Posterior vena cava (tissue), 2 donors: ENCODE results near the gene MAGOH. TPM values are rescaled to one million over a fixed set of nuclear protein-coding genes. Genes with fewer than 3 reads are reported as not detected.

ENCODE experiments used
- DNase-seq: peaks from one replicate; pipeline ENCODE4 v3.0.0-alpha.2; 2020; ENCODE audit warnings: low spot score
- intact Hi-C, 2 donors: fragments of 100-400 bp; cut with DNase I; formaldehyde crosslinking; loops; one replicate each; pipeline versions ENCODE4 v1.14.1 to v1.14.2; 2022 to 2023
- total RNA-seq, 2 donors: library from RNA; stranded (reverse); fragmentation: NEBNext Ultra II Directional; extraction: Animal tissue kit (Norgen Biotek cat#: 25700); gene quantifications; one replicate each; pipeline ENCODE4 v1.2.1, GENCODE V29; 2021
- donor health status: DM: yes; HTN: yes; CAD: no.
- donor health status: DM: yes; HTN: yes; CAD: no.

The MAGOH gene
- total RNA-seq, 2 donors from 2014 or later = 24.0 to 32.2 TPM

DNA sequence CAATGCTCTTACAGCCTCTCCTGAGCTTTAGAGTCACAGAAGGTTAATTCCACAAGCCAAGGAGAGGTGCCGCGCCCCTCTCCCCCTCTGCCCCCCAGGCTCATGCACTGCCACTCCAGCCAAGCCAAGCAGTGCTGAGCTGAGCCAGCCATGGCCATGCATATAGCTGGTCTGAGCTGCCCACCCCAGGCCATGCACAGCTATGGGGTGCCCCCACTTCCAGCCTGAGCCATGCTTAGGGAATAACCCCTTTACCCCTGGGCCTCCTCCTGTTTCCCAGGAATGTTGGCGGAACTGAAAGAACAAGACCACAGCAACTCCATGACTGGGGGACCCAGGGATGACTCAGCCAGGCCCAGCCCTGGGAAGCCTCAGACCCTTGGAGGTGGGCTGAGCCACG lies 34.0 kb upstream of the MAGOH start:
- intact Hi-C loops = no loop called here
- peak; percentile 50 for DNase-seq

DNA sequence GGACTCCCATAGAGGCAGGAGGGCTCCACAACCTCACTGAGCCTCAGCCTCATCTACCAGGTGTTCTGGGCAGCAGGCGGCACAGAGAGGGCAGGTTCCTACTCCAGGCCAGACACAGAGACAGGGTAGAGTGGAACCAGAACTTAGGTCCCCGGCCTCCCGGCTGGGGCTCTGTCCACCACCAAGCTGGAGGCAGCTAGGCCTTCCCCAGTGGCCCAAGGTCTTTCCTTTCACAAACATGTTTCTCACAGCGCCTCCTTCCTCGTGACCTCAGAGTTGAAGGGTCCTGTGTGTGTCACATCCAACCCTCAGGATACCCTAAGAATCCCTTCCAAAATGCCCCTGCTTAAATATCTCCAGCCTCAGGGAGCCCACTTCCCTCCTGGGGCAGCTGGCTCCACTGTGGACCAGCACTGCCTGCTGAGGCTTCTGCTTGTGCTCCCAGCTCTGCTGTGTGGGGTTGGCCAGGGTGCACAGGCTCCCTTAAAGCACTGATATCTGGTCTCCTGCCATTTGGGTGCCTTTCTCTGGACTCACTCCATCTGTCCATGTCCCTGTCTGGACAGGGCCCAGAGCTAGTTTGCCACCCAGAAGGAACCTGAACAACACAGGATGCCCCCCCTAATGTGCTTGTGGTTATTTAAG lies 33.2 kb upstream of the MAGOH start:
- intact Hi-C loops = no loop called here
- DNase-seq = peak; percentile 29

DNA sequence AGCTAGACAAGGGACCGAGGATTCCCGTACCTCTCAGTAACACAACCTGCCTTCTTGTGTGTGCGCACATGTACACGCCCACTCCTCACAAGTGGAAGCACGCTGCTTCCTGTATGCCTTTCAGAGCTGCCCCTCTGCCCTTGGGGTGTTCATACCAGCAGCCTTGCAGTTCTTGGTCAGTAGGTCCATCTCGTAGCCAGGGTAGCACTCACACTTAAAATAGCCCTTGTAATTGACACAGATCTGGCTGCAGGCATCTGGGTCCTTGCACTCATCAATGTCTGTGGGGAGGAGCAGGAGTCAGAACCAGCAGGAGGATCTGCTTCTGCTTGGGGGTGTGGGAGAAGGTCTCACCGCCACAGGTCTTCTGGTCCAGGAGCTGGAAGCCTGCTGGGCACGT lies 32.6 kb upstream of the MAGOH start:
- peak; percentile 14 for DNase-seq
- intact Hi-C loops = no loop called here

DNA sequence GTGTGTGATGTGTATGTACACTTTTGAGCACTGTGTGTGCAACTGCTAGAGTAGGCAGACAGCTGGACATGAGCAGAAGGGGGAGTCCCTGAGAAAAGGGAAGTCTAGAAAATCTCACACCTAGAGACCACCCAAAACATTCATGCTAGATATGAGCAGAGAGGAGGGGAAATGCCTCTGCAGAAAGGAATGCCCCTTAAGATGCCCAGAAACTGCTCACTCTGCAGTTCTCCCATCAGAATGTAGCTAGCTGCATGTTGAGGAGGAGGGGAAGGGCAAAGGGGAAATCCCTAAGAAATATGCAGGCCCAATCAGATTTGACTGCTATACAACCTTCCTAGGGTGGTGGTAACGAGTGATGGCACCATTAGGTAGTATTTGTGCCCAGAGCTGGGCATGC lies 31.8 kb upstream of the MAGOH start:
- intact Hi-C loops = no loop called here
- no peak for DNase-seq

DNA sequence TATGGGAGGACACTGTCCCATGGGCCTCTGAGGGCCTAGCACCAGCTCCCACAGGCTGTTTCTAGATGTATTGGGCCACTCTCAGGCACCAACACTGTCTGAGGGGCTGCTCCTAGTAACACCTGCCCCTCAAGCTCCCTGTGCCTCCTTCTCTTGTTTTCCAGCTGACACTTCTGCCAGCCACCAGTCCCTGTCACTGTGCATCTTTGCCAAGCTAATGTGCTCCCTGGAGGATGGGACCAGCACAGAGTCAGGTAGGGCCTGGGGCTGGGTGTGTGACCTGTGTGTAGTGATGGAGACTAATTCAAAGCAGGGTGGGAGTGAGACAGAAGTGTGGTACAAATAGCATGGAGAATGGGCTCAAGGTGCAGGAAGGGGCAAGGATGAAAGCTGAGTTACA lies 29.4 kb upstream of the MAGOH start:
- peak; percentile 52 for DNase-seq
- intact Hi-C loops = no loop called here

DNA sequence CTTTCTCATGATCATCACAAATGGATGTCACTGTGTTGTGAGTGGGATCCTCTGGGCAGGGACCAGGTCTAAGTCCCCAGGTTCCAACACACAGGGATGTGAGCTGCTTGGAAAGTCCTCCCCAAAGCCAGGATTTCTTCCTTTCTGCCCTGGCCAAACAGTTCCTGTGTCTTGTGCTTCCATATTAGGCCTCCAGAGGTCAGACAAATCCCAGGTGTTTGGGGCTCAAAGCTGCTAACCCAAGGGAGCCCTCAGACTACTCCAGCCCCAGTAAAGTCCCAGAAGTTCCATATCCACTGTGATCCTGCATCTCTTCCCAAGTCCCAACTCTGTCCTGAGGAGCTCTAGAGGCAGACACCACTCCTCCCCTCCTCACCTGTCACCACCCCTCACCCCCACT lies 27.7 kb upstream of the MAGOH start:
- no peak for DNase-seq
- intact Hi-C loops = no loop called here

DNA sequence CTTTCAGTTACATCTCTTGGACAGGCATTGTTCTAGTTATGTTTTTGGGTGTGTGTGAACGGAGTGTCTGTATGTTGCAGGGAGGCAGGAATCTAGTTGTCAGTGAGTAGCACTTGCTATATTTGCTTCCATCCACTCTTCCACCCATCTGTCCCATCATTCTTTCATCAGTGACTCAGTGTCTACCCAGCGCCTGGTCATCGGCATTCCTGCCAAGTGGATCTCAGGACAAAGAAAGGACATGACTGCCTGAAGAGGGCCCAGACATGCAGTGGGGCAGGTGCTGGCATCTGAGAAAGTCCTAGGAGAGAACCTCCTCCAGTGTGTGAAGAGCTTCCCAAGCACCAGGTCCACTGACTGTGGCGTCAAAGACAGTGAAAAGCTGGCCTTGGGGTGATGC lies 27.3 kb upstream of the MAGOH start:
- intact Hi-C loops = no loop called here
- DNase-seq = no peak

DNA sequence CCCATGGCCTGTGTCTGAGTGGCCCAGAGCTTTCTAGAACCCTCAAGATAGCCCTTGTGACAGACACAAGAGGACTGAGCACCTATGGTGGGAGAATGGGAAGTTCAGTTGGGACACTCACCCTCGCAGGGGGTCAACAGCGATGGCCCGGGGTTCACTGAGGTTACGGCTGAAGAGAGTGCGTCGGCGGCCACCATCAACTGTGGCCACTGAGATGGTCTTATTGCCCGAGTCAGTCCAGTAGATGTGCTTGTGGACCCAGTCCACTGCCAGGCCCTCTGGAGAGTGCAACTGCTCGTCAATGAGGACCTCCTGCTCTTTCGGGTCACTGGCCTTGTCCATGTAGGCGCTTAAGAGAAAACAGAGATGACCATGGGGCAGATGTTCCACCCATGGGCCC lies 25.7 kb upstream of the MAGOH start:
- intact Hi-C loops = no loop called here
- no peak for DNase-seq

DNA sequence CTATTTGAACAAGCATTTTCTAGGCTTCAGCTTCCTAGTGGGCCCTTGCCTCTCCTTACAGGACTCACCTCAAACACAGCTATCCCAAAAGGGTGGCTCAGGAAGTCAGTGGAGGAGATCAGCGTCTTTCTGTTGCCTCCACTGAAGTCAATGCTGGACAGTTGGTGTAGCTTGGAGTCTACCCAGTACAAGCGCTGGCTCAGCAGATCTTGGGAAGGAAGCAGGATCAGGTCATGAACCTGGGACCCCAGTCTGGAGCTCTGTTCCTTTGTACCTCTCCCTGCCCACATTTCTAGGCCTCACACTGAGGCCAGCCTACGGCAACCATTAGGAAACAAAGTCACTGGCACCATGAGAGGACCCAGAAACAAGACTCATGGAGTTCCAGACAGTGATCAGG lies 23.7 kb upstream of the MAGOH start:
- intact Hi-C loops = no loop called here
- DNase-seq = no peak

DNA sequence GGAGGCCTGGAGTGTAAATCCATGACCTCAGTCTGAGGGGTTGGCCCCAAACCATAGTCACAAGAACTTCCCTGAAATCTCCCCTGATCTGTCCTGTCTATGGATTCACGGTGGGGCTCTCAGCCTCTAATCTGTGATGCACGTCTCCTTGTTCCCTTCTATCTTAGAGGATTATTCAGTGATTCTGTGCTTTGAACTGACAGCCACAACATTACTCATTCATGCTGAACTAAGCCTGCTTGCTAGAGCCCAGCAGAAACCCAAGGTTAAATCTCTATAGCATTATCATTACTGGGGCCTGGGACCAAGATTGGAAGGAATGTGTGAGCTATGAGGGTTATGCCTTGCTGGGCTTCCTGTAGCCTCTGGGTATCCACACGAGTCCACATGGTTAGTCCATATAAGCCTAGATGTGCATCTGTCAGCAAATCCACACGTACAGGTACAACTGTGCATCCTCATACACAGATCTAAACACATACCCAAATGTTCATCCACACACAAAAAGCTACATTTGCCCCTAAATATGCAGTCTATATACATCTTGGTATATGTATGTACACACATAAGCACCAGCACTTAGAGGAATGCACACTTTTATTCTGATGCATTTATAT lies 22.4 kb upstream of the MAGOH start:
- intact Hi-C loops = no loop called here

DNA sequence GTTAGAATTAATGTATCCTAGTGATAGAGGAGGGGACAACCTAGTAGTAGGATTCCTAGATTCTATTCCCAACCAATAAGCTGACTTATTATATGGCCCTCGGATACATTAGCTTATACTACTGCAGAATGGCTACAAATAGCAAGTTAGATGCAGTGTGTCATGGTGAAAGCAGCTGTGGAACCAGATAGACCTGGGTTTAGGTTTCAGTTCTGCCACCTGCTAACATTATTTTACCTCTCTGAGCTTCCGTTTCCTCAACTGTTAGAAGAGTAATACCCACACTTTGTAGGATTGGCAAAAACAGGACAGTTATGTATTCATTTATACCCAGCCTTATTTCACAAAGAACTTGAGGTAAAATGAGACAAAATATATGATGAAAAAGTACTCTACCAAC lies 21.6 kb upstream of the MAGOH start:
- no peak for DNase-seq

More for the DNA sequence above, 22.4 kb upstream of the MAGOH start:
- DNase-seq = no peak

DNA sequence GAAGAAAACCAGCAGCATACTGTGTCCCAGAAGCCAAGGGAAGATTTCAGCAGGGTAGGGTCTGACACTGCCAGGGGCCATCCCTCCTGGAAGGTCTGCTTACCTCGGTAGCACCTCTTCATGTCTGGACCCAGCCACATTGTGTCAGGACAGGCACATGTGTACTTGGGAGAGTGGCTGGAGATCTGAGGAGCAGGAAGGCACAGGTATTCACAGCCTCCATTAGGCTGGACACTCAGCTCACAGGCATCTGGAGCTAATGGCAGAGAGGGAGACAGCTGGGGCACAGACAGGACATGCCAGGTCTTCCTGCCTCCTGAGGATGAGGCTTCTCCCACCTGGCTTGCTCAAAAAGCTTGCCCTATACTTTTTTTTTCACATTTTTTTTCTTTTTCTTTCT lies 19.9 kb upstream of the MAGOH start:
- DNase-seq = no peak
- intact Hi-C loops = no loop called here

More for the DNA sequence above, 21.6 kb upstream of the MAGOH start:
- intact Hi-C loops = no loop called here

DNA sequence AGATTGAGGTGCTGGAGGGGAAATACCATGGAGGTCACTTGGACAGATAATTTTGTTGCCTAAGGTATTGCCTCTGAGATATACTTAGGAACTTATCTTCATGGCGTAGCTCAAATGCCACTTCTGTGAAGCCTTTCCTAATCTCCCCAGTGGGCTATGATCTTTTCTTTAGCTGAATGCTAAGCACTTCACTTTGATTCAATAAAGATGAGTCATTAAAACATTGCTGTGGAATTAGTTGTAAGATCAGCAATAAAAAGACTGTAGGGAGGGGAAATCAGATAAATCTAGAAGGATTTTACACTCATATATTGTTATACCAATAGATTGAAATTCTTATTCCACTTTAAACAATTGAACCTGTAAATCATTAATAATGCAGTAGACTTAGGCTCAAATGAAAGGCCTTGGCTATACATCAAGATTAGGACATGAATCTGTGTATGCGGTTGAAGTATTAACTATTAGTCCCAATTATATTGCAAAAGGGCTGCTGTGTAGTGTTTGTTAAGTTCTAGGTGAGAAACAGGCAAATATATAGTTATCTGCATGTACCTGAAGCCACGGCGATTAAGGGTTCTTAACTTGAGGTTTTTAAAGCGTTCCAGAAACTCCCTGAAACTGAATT lies 19.2 kb upstream of the MAGOH start:
- intact Hi-C loops = no loop called here

DNA sequence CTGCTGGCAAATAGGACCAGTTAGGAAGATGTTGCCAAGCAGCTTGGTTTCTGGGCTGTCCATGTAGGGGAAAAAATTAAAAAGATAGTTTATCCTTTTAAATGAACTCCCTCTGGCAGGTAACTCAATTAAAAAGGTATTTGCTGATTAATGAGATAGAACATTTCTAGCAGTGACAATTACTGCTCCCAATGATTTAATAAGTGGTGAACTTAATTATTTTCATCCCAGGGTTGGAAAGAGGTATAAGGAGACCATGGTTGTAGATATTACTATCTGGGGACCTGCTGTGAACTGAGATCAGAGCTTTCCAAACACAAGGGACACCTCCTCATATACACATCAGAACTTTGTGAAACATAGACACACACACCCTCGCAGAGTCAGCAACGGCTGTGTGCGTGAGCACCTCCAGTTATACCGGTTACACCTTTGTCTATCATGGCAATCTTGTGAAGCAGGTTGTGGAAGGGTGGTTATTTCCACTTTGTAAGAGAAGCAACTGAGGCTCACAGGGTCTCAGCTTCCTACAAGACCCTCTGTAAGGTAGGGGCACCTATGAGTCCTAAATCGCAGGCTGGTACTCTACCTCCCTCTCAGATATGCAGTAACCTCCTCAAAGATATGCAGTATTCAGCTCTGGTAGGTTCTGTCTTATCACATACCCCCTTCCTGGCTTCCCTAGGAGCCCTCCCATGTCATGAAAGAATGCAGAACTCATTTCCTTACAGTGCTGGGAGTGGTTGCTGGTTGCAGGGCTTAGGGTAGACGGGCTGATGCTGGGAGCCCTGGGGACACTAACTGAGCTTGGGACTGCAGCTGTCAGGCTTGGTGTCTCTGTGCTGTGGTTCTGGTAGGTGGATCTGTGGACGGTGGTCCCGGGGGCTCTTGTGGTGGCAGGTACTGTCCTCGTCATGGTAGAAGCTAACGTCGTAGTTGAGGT lies 18.5 kb upstream of the MAGOH start:
- no peak for DNase-seq
- intact Hi-C loops = no loop called here

More for the DNA sequence above, 19.2 kb upstream of the MAGOH start:
- no peak for DNase-seq

DNA sequence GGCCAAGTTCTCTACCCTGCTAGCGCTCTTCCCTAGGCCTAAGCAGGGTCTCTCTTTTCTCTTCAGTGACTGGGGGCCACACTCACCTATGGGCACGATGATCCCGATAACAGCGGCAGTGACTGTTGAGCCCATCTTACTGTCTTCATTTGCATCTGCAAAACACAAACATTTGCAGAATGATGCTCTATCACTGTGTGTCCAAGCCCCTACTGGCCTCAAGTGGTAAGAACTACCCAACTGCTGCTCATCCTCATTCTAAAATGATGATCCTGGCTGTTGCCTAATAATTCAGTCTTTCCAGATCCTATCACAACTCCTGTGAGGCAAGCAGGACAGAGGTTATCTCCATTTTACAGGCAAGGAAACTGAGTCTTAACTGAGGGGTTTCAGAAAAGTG lies 16.7 kb upstream of the MAGOH start:
- intact Hi-C loops = no loop called here

DNA sequence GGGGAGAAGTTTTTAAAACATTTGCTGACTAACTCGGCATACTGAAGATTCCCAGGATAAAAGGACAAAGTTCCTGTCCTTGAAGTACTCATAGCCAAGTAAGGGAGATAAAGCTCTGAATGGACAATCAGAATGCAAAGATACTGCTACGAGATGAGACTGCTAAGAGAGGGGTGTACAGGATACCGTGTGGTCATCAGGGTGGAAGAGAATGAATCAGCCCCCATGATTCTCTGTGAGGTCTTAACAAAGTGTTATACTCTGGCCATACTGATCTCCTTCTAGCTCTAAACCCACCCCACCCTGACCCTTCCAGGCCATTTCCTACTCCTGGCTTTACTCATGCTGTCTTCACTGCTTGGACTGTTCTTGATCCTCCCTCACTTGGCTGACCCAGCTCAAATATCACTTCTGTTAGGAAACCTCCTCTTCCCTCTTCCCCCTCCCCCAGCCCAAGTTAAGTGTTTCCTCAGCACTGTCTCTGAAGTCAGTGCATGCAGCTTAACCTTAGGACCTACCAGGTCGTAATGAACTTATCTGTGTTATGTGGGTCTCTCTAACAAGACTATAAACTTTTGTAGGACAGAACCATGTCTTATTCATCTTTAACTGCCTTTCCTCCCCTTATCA lies 15.8 kb upstream of the MAGOH start:
- DNase-seq = no peak
- intact Hi-C loops = no loop called here

More for the DNA sequence above, 16.7 kb upstream of the MAGOH start:
- DNase-seq = no peak

DNA sequence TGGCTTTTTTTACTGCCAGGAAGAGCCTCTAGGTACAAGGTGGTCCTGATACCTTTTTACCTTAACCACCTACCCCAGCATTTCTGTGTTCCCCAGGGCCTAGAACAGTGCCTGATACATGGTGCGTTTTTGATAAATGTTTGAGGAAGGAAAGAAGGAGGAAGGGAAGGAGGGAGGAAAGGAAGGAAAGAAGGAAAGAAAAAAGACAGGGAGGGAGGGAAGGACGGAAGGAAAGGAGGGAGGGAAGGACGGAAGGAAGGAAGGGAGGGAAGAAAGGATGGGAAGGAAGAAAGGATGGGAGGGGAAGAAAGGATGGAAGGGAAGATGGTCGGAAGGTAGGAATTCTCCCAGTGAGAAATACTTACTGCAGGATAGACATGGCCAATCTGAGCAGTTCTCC lies 12.0 kb upstream of the MAGOH start:
- intact Hi-C loops = no loop called here
- no peak for DNase-seq

DNA sequence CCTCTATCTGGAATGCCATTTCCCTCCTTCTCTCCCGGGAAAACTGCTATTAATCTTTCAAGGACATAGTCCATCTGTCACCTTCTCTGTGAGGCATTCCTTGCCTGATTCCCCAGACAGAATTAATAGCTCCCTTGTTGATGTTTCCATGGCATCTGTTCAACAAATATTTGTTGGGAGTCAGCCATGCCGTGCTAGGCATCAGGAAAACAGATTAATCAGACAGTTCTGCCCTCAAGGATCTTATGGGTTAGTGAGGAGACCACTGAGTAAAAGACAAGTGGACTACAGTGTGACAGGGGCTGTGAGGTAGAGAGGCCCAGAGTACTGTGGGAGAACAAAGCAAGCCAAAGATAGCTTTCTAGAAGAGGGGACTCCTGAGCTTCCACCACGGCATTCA lies 11.4 kb upstream of the MAGOH start:
- intact Hi-C loops = no loop called here
- DNase-seq = no peak
